EH (cell line): ENCODE results near the gene CTNNA1.

ENCODE experiments used
- DNase-seq: peaks from one replicate; pipeline ENCODE4 v3.0.0-alpha.2; 2015; ENCODE audit warnings: low read depth

CTNNA1 gene

GRCh38 chr5:138950421-138951031 lies 197.3 kb downstream of the CTNNA1 start:
- DNase-seq = no peak

- DNase-seq = no peak
Measured at GRCh38 chr5:138951091-138951985, 198.1 kb downstream of the CTNNA1 start.

DNA sequence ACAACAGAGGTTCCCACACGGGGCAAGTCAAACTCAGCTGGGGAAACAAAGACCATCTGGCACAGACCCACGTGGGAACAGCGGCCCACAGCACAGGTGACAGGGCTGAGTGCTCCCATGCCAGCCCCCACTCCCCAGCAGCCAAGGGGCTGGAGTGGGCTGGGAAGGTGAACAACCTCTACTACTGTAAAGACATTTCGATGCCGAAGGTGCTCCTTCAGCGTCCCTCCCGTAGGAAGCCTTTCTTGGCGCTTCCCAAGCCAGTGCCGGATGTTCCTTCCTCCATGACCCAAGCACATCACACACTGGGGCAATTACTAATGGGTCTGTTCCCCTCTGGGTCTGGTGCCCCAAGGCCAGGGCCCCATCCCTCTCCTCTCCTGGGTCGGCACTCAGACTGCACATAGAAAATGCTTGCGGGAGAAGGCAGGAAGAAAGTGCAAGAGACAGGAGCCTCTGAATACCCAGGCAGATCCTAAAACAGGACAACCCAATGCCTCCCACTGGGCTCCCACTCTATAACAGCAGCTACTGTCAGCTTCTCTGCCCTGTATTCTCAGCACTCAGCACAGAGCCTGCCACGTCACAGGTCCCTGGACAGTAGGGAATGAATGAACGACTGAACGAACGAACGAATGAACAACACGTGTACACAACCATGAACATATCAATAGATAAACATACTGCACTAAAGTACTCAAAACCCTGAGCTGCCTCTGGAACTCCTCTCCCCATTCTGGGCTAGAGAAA lies 198.9 kb downstream of the CTNNA1 start:
- no peak for DNase-seq

DNA sequence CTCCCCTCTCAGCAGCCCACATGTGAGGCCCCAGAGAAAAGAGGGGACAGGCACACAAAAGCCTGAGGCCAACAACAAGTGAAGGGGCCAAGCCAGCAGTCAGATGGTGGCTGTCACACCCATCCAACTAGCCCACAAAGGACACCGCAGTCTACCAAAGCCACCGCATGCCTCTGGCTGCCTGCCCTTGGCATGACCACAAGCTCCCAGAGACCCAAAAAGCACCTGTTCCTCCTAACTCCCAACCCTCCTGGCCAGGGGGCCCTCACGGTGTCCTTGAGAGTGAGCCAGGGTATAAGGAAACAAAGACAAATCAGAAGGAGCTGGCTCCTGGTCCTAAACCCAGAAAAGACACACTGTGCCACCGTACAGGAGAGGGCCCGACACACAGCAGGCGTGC lies 199.7 kb downstream of the CTNNA1 start:
- no peak for DNase-seq

GRCh38 chr5:138953387-138954256 lies 200.4 kb downstream of the CTNNA1 start:
- DNase-seq = peak; percentile 81

DNA sequence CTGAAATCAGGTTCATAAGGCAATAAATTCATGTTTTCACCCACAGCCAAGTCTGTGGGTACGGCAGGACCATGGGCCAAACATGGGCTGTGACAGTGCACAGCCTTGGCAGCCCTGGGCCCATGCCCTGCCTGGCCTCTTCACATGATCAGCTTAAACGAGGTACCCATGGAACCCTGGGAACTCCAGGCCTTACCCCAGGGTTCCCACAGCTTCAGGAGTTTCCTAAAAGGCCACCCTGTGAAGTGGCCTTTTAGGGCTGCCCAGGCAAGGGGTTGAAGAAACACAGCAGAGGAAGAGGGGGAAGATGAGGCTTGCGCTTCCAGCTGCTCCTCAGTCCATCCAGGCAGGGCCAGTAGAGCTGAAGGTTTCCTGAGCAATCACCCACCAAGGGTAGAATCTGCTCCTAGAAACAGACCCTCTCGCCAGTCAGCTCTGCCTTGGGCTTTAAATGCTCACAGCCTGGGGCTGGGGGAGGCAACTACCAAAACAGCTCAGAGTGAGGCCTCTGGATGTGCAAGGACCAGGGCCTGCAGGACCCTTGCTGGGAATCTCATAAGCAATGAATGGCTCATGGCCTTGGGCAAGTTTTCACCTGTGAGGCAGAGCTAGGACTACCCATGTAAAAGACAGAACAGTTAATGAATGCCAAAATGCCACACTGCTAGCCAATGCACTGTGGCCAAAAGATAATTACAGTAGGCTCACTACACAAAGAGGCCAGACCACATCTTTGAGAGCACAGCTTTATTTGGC lies 201.2 kb downstream of the CTNNA1 start:
- no peak for DNase-seq

- DNase-seq = no peak
Measured at GRCh38 chr5:138955013-138955660, 201.9 kb downstream of the CTNNA1 start.

DNA sequence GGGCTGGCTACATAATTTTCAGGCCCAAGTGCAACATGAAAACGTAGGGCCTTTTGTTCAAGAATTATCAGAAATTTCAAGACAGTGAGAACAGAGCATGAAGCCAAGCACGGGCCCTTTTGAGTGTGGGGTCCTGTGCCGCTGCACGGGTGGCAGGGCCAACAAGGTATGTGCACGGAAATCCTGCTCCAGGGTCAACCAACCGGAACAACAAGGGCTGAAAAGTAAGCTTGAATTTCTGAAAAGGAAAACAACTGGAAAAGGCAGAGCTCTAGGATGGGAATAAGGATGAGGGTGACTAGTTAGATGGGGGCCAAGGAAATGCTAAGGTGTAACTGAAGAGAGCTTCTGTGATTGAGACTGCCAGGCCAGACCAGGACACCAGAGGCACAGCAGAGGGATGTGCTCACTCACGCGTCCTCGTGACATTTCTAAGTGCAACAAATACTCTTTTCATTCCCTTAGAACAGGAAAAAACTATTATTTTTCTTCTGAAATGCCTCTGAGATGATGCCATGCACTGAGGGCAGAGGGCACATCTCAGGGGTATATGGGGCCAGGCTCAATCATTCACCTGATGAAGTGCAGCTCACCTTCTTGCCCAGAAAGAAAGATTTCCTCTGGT lies 202.6 kb downstream of the CTNNA1 start:
- no peak for DNase-seq

- no peak for DNase-seq
Measured at GRCh38 chr5:138956801-138957200, 203.6 kb downstream of the CTNNA1 start.

DNA sequence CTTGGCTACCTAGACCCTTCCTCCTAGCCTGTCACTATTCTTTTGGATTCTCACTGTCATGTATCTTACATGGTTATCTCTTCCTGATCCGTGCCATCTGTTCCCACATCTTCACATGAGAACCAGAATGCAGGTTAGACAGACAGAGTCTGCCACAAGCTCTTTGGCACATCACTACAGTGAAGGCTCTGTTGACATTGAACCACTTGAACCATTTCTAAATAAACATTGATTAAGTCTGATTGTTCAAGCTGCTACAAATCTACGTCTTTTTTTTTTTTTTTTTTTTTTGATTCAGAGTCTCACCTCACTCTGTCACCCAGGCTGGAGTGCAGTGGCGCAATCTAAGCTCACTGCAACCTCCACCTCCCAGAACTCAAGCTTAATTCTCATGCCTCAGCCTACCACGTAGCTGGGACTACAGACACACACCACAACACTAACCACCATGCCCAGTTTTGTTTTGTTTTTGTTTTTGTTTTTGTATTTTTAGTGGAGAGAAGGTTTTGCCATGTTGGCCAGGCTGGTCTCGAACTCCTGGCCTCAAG lies 207.0 kb downstream of the CTNNA1 start:
- no peak for DNase-seq

DNA sequence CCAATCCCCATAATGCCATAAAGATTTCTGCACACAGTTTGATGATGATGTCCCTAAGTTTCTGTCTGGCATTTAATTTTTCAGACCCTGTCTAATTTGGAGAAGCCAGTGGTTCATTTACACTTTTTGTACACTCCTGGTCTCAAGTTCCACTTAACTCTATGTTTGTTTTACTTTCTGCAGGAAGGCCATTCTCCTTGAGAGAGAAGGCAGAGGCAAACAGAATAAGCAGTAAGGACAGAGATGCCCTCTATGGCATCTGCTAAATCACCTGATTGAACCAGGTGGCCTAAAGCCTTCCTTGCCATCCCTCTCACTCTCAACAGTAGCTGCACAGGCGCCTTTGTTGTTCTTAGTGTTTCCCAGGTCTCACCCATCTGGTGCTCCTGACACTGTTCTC lies 208.0 kb downstream of the CTNNA1 start:
- DNase-seq = no peak

DNA sequence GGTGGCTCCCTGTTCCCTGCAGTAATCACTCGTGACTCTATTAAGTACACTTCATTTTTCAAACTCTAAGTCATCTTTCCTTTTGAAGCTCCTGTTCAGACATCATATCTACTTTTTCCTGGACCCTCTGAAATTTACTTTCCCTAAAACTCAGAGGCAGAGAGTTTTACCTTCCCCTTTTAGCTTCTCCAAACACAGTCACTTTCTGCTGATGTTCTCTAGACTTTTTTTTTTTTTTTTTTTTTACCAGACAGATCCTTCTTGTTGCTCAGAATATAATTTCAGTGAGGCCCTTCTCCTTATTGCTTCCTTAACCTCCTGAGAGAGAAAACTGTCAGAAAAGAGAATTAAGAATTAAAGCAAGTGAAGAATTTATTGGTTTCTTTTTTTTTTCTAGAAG lies 208.5 kb downstream of the CTNNA1 start:
- no peak for DNase-seq

- DNase-seq = peak; percentile 48
Measured at GRCh38 chr5:138962614-138963370, 209.6 kb downstream of the CTNNA1 start.

- peak; percentile 51 for DNase-seq
Measured at GRCh38 chr5:138963763-138964371, 210.6 kb downstream of the CTNNA1 start.

DNA sequence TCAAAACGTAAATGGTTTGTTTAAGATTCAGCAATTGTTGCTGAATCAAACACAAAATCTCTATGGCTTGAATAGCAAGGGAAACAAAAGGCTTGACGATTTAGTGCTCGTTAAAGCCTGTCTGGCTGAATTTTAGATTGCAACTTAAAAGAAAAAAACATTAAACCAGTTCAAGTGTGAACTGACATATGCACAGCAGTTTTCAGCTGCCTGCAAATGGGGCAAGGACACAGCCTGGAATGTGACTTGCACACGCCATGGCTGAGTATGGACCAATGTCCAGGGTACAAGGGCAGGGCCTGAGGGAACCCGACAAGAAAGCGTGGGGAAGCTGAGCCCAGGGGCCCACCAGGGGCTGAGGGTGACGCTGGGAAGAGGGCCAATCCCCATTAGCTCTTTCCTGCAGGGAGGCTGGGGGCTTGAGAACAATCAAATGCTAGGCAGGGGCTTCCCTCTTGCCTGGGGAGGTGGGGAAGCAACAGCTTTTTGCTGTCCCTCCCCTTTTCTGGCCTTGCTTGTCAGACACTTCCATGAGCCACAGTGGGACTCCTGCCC lies 211.5 kb downstream of the CTNNA1 start:
- no peak for DNase-seq

DNA sequence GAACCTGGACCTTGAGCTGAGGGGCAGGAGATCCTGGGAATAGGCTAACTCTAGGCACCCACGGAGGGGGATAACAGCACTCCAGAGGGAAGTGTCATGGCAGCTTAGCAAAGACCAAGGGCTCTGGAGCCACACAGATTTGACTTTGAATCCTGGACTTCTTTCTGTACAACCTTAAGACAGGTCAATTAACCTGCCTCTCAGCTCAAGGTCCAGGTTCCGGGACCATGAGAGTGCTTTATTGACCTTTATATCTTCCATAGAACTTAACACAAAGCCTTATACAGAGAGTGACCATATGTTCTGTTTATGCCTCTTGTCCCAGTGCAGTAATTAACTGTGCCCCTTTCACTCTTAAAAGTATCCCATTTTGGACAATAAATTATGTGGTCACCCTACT lies 212.4 kb downstream of the CTNNA1 start:
- DNase-seq = no peak

DNA sequence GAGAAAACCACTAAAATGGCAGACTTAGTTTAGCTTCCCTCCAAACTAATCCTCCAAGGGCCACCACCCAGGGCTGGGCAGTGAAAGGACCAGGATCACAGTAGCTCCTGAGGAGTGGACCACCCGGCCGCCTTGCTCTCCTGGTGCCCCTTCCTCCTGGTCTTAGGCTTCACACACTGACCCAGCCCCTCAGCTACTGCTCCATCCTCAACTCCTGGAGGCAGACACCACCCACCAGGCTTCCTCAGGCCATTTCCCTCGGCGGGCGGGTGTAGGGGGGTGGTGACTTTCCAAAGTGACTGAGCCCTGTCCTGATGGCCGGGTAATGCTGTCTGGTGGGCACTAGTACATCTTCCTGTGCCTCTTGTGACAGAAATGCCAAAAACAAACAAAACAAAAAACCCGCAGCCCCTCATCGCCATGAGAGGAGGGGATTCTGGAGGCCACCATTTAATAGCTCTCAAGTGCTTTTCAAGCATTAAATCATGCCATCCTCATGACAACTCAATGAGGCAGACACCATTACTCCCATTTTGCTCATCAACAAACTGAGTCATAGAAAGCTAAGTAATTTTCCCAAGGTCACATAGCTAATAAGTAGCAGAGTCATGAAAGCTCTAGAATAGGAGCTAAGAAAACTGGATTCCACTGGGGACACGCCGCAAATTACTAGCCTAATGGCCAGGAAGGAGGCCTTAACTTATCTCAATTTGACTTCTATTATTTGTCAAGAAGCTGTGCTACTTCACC lies 213.2 kb downstream of the CTNNA1 start:
- DNase-seq = peak; percentile 24
